ENCODE data around the gene ARL15.

- TF ChIP-seq, protein P1, sequence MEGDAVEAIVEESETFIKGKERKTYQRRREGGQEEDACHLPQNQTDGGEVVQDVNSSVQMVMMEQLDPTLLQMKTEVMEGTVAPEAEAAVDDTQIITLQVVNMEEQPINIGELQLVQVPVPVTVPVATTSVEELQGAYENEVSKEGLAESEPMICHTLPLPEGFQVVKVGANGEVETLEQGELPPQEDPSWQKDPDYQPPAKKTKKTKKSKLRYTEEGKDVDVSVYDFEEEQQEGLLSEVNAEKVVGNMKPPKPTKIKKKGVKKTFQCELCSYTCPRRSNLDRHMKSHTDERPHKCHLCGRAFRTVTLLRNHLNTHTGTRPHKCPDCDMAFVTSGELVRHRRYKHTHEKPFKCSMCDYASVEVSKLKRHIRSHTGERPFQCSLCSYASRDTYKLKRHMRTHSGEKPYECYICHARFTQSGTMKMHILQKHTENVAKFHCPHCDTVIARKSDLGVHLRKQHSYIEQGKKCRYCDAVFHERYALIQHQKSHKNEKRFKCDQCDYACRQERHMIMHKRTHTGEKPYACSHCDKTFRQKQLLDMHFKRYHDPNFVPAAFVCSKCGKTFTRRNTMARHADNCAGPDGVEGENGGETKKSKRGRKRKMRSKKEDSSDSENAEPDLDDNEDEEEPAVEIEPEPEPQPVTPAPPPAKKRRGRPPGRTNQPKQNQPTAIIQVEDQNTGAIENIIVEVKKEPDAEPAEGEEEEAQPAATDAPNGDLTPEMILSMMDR (conservative IDR thresholded peaks at IDR 0.05; ENCODE audit: low read length): no peak
- no peak for TF ChIP-seq EZH2phosphoT487 (IDR thresholded peaks at IDR 0.05; ENCODE audit: borderline replicate concordance)
These were observed 269.6 kb downstream of the ARL15 start for GRCh38 chr5:54040804-54041203.

All from Loucy (cell line).